ENCODE data around the gene PDZK1.
"Not testable (repeated sequence)": the region's sequence is repeated elsewhere in the genome, so short reads cannot be mapped to it uniquely, and the experiment has no call there.

Gene PDZK1

DNA sequence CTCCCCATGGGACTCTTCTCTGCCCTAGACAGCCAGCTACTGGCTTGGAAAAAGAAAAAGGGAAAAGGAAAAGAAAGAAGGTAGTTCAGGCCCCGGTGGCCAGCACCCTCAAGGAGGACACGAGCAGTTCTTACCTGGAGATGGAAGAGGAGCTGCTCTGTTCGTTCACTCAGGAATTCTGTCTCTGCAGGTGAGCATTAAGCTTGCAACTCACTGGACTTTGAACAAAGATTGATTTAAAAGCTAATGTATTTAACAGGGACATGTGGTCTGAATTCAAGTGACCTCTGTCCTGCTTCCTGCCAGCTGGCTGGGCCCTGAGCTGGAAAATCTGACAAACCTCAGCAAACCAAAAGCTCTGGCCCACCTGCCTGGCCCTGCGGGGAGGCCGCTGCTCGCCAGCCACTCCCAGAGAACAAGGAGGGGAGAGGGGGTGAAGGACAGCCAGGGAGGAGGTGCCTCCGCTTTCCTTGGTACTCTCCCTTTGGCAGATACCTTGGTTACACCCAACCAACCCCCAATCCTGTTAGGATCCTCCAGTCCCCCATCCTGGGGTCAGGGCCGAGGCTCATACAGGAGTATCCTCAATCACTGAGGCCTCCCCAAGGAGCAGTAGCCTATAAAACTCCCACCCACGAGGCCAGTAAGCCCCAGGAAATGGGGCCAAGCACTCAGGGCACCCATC is at the start of gene PDZK1:
Gene PDZK1 (minus strand): TSS at position 186 of the 685 bp plus-strand sequence. CDS start 19,347 bp downstream, outside the sequence.
- no peak for DNase-seq

DNA sequence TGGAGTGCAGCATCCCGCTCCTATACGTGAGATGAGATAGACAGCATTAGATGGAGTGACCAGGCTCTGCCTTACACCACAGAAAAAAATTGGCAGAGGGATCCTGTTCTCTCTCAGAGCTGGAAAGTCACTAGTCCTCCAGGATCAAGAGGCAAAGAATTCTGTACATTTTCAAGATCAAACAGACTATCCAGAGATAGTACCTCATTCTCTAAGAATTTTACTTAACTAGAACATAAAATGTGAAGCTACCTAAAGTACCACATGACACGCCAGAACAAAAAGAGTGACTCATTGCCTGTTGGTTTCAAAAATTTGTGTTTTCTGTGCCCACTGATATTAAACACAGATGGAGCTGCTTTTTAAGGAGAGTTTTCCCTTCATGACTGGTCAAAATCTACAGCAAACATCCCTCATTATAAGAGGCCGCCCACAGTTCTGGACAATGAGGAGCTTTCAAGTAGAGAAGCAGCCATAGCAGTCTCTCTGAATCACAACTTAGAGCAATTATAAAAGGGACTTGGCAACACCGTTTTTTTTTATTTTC is 44.4 kb upstream of the PDZK1 start:
- DNase-seq: no peak

DNA sequence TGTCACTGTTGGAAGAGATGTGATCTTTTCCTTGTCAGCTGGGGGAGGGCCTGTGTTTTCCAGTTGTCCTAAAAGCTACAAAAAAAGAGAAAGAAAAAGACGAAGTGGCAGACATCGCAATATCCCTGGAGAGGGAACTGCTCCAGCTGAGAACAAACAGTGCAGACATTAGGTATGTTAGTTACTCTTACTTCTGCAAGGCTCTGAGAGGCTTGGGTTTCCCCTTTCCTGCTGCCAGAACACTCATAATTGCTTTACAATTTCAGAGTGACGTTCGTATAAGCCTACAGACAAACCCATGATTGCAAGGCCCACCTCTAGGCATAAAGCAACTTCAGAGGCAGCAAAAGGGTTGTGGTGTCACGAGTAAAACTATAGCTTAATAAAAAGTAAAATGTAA is 43.3 kb upstream of the PDZK1 start:
- DNase-seq: no peak

DNA sequence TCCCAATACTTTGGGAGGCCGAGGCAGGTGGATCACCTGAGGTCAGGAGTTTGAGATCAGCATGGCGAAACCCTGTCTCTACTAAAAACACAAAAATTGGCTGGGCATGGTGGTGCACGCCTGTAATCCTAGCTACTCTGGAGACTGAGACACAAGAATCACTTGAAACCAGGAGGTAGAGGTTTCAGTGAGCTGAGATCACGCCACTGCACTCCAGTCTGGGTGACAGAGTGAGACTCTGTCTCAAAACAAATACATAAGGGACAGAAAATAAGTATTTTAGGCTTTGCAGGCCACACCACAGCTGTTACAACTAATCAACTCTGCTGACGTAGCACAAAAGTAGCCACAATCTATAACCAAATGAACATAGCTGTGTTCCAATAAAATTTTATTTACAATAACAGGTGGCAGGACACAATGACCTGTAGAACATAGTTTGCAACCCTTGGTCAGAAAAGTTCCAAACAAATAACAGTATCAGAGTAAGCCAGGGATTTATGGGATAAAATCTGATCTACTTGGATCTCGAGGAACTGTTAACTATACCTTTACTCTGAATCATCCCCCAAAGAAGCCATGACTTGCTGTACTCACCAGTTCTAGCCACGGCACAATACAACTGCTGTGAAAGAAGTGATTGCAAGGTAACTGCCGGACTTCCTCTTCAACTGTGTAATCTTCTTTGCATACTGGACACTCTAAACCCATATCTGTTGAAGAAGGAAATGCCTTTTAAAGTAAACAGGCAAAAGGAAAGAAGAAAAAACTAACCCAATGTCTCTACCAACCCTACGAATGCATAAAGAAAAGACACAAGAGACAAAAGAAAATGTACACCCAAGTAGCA is 40.5 kb upstream of the PDZK1 start:
- DNase-seq: no peak

DNA sequence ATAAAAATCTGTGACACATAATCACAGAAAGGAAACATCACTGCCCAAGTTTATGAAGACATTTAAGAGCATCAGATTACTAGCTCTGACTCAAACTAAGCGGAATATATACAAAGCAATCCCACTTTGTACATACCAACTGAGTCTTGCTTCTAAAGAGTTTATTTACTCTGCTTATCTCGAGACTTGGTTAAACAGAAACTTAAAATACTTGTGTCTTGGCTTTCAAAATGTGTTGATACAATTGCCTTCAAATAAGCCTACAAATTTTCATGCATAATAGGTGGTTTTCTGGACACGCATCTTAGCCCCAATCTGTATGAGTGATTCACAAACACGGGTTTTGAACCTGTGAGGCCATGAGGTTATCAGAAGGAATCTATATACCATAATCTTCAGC is 33.1 kb upstream of the PDZK1 start:
- no peak for DNase-seq

DNA sequence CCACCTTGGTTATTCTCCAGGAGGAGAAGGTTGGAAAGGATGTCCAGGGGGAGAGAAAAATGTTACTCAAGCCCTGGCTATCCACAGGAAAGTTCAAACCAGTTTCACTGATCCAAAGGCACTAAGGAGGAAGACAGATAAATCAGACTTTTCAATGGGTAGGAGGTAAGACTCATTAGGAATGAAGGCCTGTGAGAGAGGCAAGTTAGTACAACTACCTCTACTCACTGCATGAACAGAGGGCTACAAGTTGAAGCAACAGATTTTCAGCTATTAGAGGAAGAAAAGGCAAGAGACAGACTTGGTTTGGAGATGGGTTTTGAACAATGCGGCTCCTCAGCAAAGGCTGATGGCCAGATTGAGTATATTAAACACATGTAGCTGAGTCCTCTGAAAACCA is 29.0 kb upstream of the PDZK1 start:
- DNase-seq: no peak

DNA sequence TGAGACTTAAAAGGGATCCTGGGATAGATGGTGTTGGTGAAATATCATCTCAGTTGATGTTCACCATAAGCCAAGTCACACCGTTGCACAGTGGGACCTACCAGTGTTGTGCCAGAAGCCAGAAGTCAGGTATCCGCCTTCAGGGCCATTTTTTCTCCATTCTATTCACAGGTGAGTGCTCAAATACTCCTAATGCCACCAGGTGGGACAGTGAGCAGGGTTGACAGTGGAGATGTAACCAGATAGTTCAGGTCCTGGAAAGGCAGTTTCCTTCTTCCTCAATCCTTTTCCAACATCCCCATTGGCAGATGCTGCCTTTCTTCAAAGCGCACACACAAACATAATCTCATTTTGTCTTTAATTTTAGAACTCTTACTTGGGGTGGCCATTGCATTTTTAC is 23.7 kb upstream of the PDZK1 start:
- no peak for DNase-seq

DNA sequence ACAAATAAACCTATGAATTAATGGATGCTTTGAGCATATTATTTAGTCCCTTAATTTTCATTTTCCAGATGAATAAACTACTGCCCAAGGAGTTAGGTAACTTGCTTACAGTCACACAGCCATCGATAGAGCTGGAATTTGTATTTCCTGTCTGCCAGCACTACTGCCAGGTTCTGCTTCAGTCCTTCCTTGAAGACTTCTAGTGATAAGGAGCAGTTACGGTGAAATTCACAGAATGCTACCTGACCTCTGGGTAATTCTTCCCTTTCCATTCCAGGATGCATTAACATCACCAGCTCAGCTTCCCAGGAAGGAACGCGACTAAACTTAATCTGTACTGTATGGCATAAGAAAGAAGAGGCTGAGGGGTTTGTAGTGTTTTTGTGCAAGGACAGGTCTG is 23.3 kb upstream of the PDZK1 start:
- no peak for DNase-seq

DNA sequence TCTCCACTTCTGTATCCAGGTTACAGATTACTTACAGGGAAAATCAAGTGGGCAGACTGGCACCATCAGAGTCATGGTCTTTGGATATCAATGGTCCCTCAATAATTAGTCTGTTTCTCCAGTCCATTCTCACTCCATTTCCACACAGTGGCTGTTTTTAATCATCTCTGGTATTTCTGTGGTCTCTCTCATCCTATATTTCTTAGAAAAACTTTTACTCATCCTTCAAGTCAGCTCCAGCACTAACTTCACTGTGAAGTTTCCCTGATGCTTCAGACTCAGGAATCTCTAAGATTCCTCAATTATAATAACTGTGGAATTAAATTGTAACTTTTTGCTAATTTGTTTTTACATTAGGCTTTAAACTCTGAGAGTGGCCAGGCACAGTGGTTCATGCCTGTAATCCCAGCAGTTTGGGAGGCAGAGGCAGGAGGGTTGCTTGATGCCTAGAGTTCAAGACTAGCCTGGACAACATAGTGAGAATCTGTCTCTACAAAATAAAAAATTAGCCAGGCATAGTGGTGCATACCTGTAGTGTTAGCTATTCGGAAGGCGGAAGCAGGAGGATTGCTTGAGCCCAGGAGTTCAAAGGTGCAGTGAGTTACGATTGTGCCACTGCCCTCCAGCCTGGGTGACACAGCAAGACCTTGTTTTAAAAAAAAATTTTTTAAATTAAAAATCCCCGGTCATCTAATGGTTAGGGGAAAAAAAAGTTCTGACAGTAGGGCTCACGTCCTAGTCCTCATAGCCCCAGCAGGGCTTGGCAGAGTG is 22.7 kb upstream of the PDZK1 start:
- no peak for DNase-seq

DNA sequence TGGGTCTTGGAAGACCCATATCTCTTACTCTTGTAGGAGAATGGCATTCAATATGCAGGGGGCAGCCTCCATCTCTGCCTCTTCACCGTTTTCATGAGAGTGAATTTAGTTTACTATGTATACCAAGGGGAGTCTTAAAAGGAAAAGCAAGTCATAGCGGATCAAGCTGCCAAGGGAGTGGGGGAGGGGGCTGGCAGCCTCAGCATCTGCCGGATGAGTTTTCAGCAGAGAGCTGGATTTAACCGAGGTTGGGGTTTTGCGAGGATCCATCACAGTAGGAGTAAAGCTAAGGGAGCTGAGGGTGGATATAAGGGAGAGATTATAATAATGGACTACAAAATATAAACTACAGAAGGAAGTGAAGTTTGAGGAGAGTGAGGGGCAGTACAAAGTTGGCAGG is 22.0 kb upstream of the PDZK1 start:
- DNase-seq: no peak

DNA sequence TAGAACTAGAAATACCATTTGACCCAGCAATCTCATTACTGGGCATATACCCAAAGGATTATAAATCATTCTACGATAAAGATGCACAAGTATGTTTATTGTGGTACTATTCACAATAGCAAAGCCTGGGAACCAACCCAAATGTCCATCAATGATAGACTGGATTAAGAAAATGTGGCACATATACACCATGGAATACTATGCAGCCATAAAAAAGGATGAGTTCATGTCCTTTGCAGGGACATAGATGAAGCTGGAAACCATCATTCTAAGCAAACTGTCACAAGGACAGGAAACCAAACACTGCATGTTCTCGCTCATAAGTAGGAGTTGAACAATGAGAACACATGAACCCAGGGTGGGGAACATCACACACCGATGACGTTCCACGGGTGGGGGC is 19.0 kb upstream of the PDZK1 start:
- not testable (repeated sequence) for DNase-seq

DNA sequence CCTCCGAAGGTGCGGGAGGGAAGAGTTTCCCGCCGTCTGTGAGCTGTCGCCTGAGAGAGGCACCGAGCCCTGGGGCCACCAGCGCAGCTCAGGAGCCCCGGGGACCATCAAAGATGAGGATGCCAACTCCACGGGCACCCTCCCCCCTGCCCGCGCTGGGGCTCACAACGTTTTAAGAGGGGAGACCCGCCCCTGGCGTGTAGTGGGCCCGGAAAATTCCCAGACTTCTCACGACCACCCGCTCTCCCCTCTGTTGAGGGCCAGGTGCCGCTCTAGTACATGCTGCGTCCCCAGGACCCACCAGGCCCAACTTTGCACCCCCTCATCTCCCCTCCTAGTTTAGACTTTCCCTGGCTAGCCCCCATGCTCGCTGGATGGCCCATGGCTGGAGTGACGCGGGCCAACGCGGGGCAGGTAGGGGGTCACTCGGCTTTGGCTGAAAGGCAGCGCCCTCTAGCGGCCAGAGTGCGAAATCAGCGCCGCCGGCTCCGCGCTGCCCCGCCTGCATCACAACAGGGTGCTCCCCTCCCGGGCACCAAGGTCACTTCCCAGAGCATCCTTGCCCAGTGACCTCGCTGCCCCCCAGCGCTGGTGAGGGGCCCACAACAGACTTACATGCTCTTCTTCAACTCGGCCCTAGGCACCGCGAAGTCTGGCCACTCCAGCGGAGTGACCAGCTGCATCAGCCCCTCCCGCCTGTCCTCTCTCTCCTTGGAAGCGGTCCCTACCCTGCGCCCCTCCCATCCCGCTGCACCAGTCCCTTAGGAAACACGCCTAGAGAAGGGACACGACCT is 13.9 kb upstream of the PDZK1 start:
- DNase-seq: no peak

DNA sequence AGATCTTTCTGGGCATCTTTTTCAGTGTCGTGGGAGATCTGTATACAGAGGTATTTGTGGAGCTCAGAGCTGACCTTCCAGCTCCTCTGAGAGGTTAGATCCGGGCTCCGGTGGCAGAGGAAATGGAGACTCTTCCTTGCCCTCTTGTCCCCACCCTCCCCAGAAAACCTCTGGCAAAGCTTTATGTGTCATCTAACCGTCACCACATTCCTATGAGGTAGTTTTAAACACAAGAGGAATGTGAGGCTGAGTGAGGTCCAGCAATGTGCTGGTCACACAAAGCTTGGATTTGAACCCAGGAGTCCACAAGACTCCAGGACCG is 13.3 kb upstream of the PDZK1 start:
- DNase-seq: no peak

DNA sequence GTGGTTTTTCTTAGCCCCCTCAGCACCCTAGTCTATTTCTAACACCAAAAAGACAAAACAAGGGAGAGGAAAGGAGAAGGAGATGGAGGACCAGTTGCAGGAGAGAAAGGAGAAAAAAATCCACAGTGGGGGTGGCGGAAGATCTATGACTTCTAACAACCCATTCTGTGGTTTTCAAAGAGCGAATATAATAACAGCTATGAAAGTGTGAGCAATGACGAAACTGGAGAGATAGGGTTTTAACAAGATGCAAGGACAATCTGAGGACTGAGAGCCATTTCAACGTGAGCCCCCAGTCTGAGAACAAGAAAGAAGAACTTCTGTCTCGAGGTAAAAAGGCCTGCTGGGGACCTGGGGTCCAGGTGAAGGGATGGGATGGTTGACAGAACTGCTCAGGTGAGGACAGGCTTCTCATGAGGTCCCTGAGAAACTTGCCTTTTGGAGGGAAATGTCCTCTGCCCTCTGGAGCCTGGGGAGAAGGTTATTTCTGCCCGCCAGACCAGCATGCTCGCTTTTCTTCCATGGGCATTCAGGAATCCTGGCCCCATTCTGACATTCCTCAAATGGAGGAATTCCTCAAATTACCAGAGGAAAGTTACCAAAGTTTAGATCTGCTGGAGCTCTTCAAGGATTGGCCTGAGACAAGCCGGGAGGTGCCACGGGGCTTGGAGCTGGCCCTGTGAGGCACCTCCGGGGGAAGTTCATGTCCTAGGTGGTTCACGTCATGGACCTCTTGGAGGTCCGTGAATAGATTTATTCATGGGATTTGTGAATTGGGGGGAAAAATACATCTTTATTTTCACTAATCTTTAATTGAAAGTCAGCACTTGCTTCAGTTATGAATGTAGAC is 12.3 kb upstream of the PDZK1 start, which contains the start of gene CD160:
Gene CD160 (plus strand): TSS at position 270 of the 850 bp plus-strand sequence. CDS start 8,829 bp downstream, outside the sequence.
- no peak for DNase-seq

DNA sequence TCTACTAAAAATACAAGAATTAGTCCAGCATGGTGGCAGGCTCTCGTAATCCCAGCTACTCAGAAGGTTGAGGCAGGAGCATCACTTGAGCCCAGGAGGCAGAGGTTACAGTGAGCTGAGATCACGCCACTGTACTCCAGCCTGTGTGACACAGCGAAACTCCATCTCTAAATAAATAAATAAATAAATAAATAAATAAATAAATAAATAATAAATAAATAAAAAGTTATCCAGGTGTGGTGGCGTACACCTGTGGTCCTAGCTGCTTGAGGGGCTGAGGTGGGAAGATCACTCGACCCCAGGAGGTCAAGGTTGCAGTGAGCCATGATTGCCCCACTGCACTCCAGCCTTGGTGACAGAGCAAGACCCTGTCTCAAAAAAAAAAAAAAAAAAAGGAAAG is 11.3 kb upstream of the PDZK1 start:
- not testable (repeated sequence) for DNase-seq

DNA sequence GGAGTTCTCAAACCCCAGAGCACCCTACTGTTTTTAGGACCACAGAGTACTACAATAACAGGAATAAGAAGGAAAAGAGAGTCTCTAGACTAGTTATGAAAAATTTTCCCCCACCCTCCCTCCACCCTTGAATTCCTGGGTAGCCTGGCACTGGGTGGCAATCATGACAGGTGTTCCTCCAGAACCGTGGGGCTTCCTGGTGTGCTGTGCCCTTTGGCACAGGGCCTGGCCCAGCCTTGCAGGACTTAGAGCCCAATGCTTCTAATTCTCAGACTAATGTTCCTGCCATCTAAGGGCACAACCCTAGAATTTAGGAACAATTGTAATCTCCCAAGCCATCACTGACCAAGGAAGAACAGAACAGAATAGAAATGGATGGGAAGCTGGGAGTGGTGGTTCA is 10.7 kb upstream of the PDZK1 start:
- no peak for DNase-seq

DNA sequence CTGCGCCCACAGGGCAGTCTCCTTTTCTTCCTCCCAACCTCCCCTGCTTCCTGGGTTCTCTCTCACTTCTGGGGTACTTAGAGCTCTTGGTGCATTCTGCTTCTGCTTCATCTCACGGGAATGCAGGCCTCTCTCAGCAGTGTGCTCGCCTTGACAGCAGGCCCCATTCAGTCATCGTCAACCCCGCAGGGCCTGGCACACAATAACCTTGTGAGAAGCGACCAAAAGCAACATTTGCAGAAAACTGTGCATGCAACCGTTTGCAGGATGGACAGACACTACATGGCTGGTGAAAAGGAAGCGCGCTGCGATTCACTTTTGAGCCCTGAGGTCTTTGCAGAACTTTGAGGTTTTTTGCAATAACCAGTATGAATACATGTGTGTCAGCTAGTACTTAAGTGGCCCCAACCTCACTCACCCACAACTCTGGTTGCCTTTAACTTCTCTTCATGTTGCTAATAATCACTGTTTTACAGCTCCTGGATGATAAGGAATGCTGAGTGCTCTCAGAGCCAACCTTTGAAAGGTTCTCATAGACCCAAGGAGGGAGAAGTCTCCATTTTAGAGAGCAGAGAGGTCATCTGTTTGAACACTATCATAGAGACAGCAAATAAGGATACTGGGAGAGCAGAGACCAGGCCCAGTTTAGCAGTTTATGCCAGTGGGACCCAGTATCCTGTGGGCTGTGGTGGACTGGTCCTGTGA is 9.6 kb upstream of the PDZK1 start:
- DNase-seq: no peak

DNA sequence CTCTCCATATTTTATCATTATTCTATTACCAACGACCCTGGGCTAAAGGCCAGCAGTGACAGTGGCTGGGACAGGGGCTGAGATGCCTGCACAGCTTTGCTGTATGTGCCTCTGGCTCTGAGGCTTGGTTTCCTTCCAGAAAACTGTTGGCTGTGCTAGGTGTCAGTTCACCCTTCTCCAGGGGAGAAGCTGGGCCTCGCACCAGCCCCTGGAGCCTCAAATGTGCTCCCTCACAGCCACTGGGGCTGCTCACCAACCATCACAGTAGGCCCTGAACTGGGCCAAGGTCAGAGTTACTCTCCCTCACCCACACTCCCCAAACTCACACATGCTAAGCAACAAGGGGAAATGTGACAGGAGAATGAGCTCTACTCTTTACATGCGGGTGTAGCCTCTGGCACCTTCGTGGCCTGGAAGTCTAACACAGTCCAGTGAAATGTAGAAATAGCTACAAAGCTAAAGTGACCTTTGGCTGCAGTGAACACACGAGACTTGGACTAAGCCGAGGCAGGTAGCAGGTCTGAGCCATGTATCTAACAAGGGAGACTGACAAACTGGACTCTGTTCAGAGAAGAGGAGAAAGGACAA is 7.5 kb upstream of the PDZK1 start:
- no peak for DNase-seq

DNA sequence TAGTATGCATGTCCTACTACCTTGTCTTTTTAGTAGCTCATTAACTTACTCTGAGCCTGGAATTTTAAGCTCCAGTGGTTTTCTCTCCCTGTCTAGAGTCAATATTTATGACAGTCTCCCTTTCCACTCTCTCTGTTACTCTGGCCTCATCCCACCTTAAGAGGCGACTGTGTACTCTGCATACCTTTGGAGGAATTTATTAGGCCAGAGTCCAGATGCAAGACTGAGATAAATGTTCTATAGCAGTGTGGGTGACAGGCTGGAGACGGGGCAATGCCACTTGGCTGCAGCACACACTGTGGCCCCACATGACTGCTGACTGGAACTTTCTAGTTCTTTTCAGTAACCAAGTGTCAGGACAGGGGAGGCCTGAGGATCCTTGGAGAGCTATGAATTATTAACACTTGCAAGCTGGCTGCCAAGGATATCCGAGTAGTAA is 4.1 kb upstream of the PDZK1 start:
- DNase-seq: no peak

DNA sequence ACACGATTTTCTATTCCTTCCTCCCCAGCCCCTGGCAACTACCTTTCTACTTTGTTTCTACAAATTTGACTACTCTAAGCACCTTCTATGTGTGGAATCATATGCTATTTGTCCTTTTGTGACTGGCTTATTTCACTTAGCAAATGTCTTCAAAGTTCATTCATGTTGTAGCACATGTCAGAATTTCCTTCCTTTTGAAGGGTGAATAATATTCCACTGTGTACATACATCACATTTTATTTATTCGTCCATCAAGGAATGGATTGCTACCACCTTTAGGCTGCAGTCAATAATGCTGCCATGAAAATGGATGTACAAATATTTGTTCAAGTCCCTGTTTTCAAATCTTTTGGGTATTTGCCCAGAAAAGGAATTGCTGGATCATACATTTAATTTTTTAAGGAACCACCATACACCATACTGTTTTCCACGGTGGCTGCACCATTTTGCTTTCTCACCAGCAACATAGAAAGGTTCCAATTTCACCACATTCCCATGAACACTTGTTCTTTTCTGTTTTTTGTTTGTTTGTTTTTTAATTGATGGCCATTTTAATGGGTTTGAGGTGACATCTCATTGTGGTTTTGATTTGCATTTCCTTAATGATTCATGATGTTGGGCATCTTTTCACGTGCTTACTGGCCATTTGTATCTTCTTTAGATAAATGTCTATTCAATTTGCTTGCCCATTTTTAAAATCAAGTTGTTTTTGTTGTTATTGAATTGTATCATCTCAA is 3.3 kb upstream of the PDZK1 start:
- no peak for DNase-seq
